Left ventricle myocardium inferior (tissue), 1 donor: ENCODE measurements around the gene PIK3C3. TPM values are rescaled to one million over a fixed set of nuclear protein-coding genes. Genes with fewer than 3 reads are reported as not detected.

Experiments used
- DNase-seq: peaks from one replicate; pipeline ENCODE4 v3.0.0-alpha.2; 2020
- H3K27ac ChIP-seq: fragments of 200-600 bp; replicated peaks from 2 replicates; pipeline ENCODE4 v1.8.0; 2021
- H3K27me3 ChIP-seq: fragments of 200-600 bp; 2 replicates; pipeline ENCODE4 v1.8.0; 2021; ENCODE audit warnings: low read depth
- H3K36me3 ChIP-seq: fragments of 200-600 bp; 2 replicates; pipeline ENCODE4 v1.8.0; 2021
- H3K4me1 ChIP-seq: fragments of 200-600 bp; 2 replicates; pipeline ENCODE4 v1.8.0; 2021
- H3K4me3 ChIP-seq: fragments of 200-600 bp; 2 replicates; pipeline ENCODE4 v1.8.0; 2021; ENCODE audit warnings: mild to moderate bottlenecking, moderate library complexity
- H3K9me3 ChIP-seq: fragments of 200-600 bp; replicated peaks from 2 replicates; pipeline ENCODE4 v1.8.0; 2021
- CTCF ChIP-seq: fragments of 200-600 bp; IDR thresholded peaks from 2 replicates; pipeline ENCODE4 v1.8.0; 2021; ENCODE audit warnings: antibody characterized with exemption, mild to moderate bottlenecking, borderline replicate concordance
- intact Hi-C: fragments of 100-400 bp; cut with micrococcal nuclease; formaldehyde crosslinking; loops from one replicate; pipeline ENCODE4 v1.11.0; 2022
- total RNA-seq: library from RNA; stranded (reverse); fragmentation: NEBNext Ultra II Directional; extraction: Animal tissue kit (Norgen Biotek cat#: 25700); gene quantifications from one replicate; pipeline ENCODE4 v1.2.1, GENCODE V29; 2021
- donor health status: DM: no; HTN: yes; CAD: no; lungs with severe emphysema.

Gene PIK3C3
- total RNA-seq, 1 donor from 2014 or later, result 33.2 TPM

GRCh38 chr18:42069036-42069435 is 114.0 kb downstream of the PIK3C3 start:
- Histone ChIP-seq H3K4me1 (no peaks in the 10 kb centered on the region), H3K36me3 (peaks cover 92% of the 10 kb centered on the region), H3K4me3 (no peak overlapping the region), H3K27ac (no peak overlapping the region), H3K9me3 (no peaks in the 10 kb centered on the region), H3K27me3 (no peaks in the 10 kb centered on the region)
- no peak for TF ChIP-seq CTCF
- DNase-seq, result no peak
- intact Hi-C loops, result no loop called here

- Histone ChIP-seq H3K9me3 (no peaks in the 10 kb centered on the region), H3K36me3 (peaks cover 74% of the 10 kb centered on the region), H3K4me1 (no peaks in the 10 kb centered on the region), H3K27ac (no peak overlapping the region), H3K27me3 (no peaks in the 10 kb centered on the region), H3K4me3 (no peak overlapping the region)
- no peak for TF ChIP-seq CTCF
- DNase-seq, result no peak
- intact Hi-C loops, result no loop called here
Measured at GRCh38 chr18:42072407-42072806, 117.4 kb downstream of the PIK3C3 start.

GRCh38 chr18:42074704-42075103 is 119.7 kb downstream of the PIK3C3 start:
- no peaks in the 10 kb centered on the region for H3K4me1 ChIP-seq
- no peaks in the 10 kb centered on the region for H3K27me3 ChIP-seq
- no peak overlapping the region for H3K27ac ChIP-seq
- peaks cover 70% of the 10 kb centered on the region for H3K36me3 ChIP-seq
- no peak overlapping the region for H3K4me3 ChIP-seq
- no peaks in the 10 kb centered on the region for H3K9me3 ChIP-seq
- no peak for TF ChIP-seq CTCF
- intact Hi-C loops, result no loop called here
- DNase-seq, result no peak

- H3K36me3 ChIP-seq, result peaks cover 64% of the 10 kb centered on the region
- H3K27ac ChIP-seq, result no peak overlapping the region
- TF ChIP-seq CTCF, result no peak
- intact Hi-C loops, result no loop called here
- no peaks in the 10 kb centered on the region for H3K9me3 ChIP-seq
- H3K4me3 ChIP-seq, result no peak overlapping the region
- H3K4me1 ChIP-seq, result no peaks in the 10 kb centered on the region
- DNase-seq, result no peak
- H3K27me3 ChIP-seq, result no peaks in the 10 kb centered on the region
Measured at GRCh38 chr18:42078711-42079110, 123.7 kb downstream of the PIK3C3 start.

GRCh38 chr18:42080340-42080739 is 125.3 kb downstream of the PIK3C3 start:
- Histone ChIP-seq H3K4me3 (no peak overlapping the region), H3K36me3 (peaks cover 65% of the 10 kb centered on the region)

More at GRCh38 chr18:42080340-42080739, 125.3 kb downstream of the PIK3C3 start:
- H3K27me3 ChIP-seq, result no peaks in the 10 kb centered on the region
- no peak overlapping the region for H3K27ac ChIP-seq
- no peak for DNase-seq
- intact Hi-C loops, result no loop called here
- no peak for TF ChIP-seq CTCF
- no peaks in the 10 kb centered on the region for H3K4me1 ChIP-seq
- no peaks in the 10 kb centered on the region for H3K9me3 ChIP-seq
